Left ventricle myocardium inferior (tissue), 1 donor: Measurements from ENCODE around the gene AARSD1. TPM values are rescaled to one million over a fixed set of nuclear protein-coding genes. Genes with fewer than 3 reads are reported as not detected.

Experiments
- DNase-seq: peaks from one replicate; pipeline ENCODE4 v3.0.0-alpha.2; 2020
- H3K27ac ChIP-seq: fragments of 200-600 bp; replicated peaks from 2 replicates; pipeline ENCODE4 v1.8.0; 2021
- H3K27me3 ChIP-seq: fragments of 200-600 bp; 2 replicates; pipeline ENCODE4 v1.8.0; 2021; ENCODE audit warnings: low read depth
- H3K36me3 ChIP-seq: fragments of 200-600 bp; 2 replicates; pipeline ENCODE4 v1.8.0; 2021
- H3K4me1 ChIP-seq: fragments of 200-600 bp; 2 replicates; pipeline ENCODE4 v1.8.0; 2021
- H3K4me3 ChIP-seq: fragments of 200-600 bp; 2 replicates; pipeline ENCODE4 v1.8.0; 2021; ENCODE audit warnings: mild to moderate bottlenecking, moderate library complexity
- H3K9me3 ChIP-seq: fragments of 200-600 bp; replicated peaks from 2 replicates; pipeline ENCODE4 v1.8.0; 2021
- intact Hi-C: fragments of 100-400 bp; cut with micrococcal nuclease; formaldehyde crosslinking; loops from one replicate; pipeline ENCODE4 v1.11.0; 2022
- total RNA-seq: library from RNA; stranded (reverse); fragmentation: NEBNext Ultra II Directional; extraction: Animal tissue kit (Norgen Biotek cat#: 25700); gene quantifications from one replicate; pipeline ENCODE4 v1.2.1, GENCODE V29; 2021
- TF ChIP-seq, protein P1 (sequence below): fragments of 200-600 bp; IDR thresholded peaks from 2 replicates; pipeline ENCODE4 v1.8.0; 2021; ENCODE audit warnings: antibody characterized with exemption, mild to moderate bottlenecking, borderline replicate concordance
- donor health status: DM: no; HTN: yes; CAD: no; lungs with severe emphysema.

AARSD1 gene
- total RNA-seq, 1 donor from 2014 or later, result 26.0 TPM

DNA sequence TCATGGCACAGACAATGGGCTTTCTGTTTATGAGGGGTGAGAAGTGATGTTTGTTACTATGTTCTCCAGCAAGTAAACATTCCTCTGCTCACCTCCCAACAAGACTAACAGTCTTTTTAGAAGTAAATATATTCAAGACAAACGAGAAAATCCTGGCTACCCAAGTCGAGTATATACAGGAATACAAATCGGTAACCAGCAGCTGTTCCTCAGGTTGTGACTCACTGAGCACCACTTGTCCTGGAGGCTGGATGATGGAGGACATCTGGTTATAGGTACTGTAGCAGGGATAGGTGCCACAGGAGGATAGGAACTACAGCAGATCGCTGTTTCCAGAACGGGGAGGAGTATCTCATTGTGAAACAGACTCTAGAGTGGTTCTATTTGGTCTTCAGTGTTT is 28.6 kb upstream of the AARSD1 start:
- H3K27me3 ChIP-seq, result no peaks in the 10 kb centered on the region
- intact Hi-C loops, result no loop called here

DNA sequence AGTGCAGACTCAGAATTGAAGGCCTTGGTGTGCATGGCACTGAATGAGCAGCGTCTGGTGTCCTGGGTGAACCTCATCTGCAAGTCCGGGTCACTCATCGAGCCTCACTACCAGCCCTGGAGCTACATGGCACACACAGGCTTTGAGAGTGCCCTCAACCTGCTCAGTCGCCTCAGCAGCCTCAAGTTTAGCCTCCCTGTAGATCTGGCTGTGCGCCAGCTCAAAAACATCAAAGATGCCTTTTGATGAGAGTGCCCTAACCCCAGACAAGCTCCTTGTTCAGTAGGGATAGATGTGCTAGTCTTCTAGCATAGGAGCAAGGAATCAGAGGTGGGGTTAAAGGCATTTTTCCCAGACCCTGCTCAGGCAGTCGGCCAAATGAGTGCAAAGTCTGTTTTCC is 27.2 kb upstream of the AARSD1 start:
- H3K36me3 ChIP-seq, result peaks cover 65% of the 10 kb centered on the region

More for the DNA sequence above, 28.6 kb upstream of the AARSD1 start:
- Histone ChIP-seq H3K4me1 (peaks cover 8% of the 10 kb centered on the region), H3K36me3 (peaks cover 56% of the 10 kb centered on the region), H3K9me3 (no peaks in the 10 kb centered on the region), H3K27ac (no peak overlapping the region), H3K4me3 (no peak overlapping the region)
- TF ChIP-seq, protein P1, sequence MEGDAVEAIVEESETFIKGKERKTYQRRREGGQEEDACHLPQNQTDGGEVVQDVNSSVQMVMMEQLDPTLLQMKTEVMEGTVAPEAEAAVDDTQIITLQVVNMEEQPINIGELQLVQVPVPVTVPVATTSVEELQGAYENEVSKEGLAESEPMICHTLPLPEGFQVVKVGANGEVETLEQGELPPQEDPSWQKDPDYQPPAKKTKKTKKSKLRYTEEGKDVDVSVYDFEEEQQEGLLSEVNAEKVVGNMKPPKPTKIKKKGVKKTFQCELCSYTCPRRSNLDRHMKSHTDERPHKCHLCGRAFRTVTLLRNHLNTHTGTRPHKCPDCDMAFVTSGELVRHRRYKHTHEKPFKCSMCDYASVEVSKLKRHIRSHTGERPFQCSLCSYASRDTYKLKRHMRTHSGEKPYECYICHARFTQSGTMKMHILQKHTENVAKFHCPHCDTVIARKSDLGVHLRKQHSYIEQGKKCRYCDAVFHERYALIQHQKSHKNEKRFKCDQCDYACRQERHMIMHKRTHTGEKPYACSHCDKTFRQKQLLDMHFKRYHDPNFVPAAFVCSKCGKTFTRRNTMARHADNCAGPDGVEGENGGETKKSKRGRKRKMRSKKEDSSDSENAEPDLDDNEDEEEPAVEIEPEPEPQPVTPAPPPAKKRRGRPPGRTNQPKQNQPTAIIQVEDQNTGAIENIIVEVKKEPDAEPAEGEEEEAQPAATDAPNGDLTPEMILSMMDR, result no peak
- DNase-seq, result no peak

DNA sequence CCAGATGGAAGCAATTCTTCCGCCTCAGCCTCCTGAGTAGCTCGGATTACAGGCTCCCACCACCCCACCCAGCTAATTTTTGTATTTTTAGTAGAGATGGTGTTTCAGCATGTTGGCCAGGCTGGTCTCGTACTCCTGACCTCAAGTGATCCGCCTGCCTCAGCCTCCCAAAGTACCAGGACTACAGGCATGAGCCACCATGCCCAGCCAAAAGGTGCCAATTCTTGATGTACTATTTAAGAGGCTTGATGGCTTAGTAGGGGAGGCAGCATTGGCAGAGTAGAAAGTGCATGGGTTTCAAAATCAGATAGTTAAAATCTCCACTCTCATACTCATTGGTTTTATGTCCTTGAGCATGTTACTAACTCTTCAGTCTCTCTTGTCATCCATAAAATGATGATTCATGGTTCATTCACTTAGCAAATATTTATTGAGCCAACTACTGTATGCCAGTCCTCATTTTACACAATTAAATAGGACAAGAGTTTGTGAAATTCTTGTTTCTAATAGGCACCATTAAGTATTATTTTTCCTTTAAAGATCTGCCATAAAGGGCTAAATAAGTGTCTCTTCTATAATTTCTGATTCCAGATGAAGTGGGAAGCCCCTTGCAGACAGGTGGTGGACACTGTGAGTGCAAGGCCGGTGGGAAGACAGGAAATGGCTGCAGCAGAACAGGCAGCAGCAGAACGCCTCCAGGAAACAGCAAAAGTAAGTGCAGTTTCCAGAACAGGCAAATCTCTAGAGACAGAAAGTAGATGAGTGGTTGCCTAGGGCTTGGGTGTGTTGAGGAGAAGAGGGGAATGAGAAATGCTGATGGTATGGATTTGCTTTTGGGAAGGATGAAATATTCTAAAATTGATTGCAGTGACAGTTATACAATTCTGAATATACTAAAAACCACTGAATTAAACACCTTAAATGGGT is 25.7 kb upstream of the AARSD1 start:
- Histone ChIP-seq H3K9me3 (no peaks in the 10 kb centered on the region), H3K4me3 (no peak overlapping the region), H3K27ac (no peak overlapping the region), H3K4me1 (no peaks in the 10 kb centered on the region), H3K36me3 (peaks cover 78% of the 10 kb centered on the region), H3K27me3 (no peaks in the 10 kb centered on the region)
- TF ChIP-seq, protein P1, result no peak
- no peak for DNase-seq
- intact Hi-C loops, result no loop called here

More for the DNA sequence above, 27.2 kb upstream of the AARSD1 start:
- H3K9me3 ChIP-seq, result no peaks in the 10 kb centered on the region
- no peaks in the 10 kb centered on the region for H3K27me3 ChIP-seq
- DNase-seq, result no peak
- no peak overlapping the region for H3K27ac ChIP-seq
- no peaks in the 10 kb centered on the region for H3K4me1 ChIP-seq
- H3K4me3 ChIP-seq, result no peak overlapping the region
- TF ChIP-seq, protein P1, result no peak
- intact Hi-C loops, result no loop called here

DNA sequence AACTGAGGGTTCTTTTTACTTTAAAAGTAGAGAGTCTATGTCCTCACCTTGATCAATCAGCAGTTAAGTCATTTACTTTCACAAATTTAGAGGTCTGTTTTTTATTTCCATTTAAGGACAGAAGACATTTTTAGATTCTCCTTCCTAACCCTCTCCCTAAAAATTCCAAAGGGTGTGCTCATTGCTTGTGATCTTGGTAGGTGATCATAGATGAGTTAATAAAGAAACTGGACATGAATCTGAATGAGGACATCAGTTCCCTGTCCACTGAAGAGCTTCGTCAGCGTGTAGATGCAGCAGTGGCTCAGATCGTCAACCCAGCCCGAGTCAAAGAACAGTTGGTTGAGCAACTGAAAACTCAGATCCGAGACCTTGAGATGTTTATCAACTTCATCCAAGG is 24.9 kb upstream of the AARSD1 start:
- Histone ChIP-seq H3K27me3 (no peaks in the 10 kb centered on the region), H3K4me3 (no peak overlapping the region), H3K27ac (no peak overlapping the region), H3K36me3 (peaks cover 80% of the 10 kb centered on the region), H3K4me1 (no peaks in the 10 kb centered on the region), H3K9me3 (no peaks in the 10 kb centered on the region)
- TF ChIP-seq, protein P1, result no peak
- intact Hi-C loops, result no loop called here
- no peak for DNase-seq

DNA sequence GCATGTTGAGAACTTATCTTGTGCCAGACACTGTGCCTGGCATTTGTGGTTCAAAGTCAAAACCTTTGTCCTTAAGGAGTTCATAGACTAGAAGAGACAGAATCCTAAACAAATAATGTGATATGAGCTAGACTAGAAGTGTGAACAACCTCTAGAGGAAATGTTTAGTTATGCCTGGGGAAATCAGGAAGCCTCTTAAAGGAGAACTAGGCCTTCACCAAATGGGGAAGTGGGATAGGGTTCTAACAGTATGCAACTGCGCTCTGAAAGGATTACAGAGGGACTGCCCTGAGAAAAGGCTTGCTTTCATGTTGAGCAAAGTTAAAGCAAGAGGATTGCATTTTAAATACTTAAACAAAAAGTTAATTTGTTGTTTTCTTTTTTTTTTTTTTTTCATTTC is 21.0 kb upstream of the AARSD1 start:
- intact Hi-C loops, result no loop called here
- DNase-seq, result no peak
- H3K4me3 ChIP-seq, result no peak overlapping the region
- H3K27me3 ChIP-seq, result no peaks in the 10 kb centered on the region
- H3K36me3 ChIP-seq, result peaks cover 47% of the 10 kb centered on the region
- H3K27ac ChIP-seq, result no peak overlapping the region
- TF ChIP-seq, protein P1, result no peak
- peaks cover 24% of the 10 kb centered on the region for H3K4me1 ChIP-seq
- no peaks in the 10 kb centered on the region for H3K9me3 ChIP-seq
